ENCODE results near the gene MPND.

GRCh38 chr19:4350726-4351125, 7.4 kb downstream of the MPND start:
- no peak for TF ChIP-seq GATA2 (IDR thresholded peaks at IDR 0.05; ENCODE audit: low read depth, low read length)
- no peak for TF ChIP-seq GATA3 (IDR thresholded peaks at IDR 0.05; ENCODE audit: low read depth, low read length)
